Central memory CD8-positive, alpha-beta T cell (primary cell): ENCODE data around the gene MRPL20.

Experiments used
- ATAC-seq: fragments of 150-1000 bp; cut with Tn5 transposase; replicated peaks from 2 replicates; pipeline ENCODE4 v1.10.0; 2022; ENCODE audit warnings: mild to moderate bottlenecking, moderate FRiP score, moderate number of reproducible peaks; ENCODE audit not compliant: poor library complexity, severe bottlenecking; ENCODE audit errors: extremely low read depth
- DNase-seq, 2 donors: peaks; one replicate each; pipeline ENCODE4 v3.0.0; 2021; ENCODE audit warnings: low spot score in 2 of 2
- H3K27ac Mint-ChIP-seq: one replicate; pipeline ENCODE4 v1.8.0; 2022; ENCODE audit warnings: low read depth, mild to moderate bottlenecking, moderate library complexity, mixed read lengths
- H3K27me3 Mint-ChIP-seq: one replicate; pipeline ENCODE4 v1.8.0; 2022; ENCODE audit warnings: mixed read lengths
- H3K36me3 Mint-ChIP-seq: one replicate; pipeline ENCODE4 v1.8.0; 2022; ENCODE audit warnings: mild to moderate bottlenecking, moderate library complexity, mixed read lengths; ENCODE audit not compliant: insufficient read depth
- H3K4me1 Mint-ChIP-seq: one replicate; pipeline ENCODE4 v1.8.0; 2022; ENCODE audit warnings: mixed read lengths
- H3K4me3 Mint-ChIP-seq: one replicate; pipeline ENCODE4 v1.8.0; 2022; ENCODE audit warnings: mild to moderate bottlenecking, moderate library complexity, mixed read lengths
- H3K9me3 Mint-ChIP-seq: one replicate; pipeline ENCODE4 v1.8.0; 2022; ENCODE audit warnings: mixed read lengths

The MRPL20 gene

DNA sequence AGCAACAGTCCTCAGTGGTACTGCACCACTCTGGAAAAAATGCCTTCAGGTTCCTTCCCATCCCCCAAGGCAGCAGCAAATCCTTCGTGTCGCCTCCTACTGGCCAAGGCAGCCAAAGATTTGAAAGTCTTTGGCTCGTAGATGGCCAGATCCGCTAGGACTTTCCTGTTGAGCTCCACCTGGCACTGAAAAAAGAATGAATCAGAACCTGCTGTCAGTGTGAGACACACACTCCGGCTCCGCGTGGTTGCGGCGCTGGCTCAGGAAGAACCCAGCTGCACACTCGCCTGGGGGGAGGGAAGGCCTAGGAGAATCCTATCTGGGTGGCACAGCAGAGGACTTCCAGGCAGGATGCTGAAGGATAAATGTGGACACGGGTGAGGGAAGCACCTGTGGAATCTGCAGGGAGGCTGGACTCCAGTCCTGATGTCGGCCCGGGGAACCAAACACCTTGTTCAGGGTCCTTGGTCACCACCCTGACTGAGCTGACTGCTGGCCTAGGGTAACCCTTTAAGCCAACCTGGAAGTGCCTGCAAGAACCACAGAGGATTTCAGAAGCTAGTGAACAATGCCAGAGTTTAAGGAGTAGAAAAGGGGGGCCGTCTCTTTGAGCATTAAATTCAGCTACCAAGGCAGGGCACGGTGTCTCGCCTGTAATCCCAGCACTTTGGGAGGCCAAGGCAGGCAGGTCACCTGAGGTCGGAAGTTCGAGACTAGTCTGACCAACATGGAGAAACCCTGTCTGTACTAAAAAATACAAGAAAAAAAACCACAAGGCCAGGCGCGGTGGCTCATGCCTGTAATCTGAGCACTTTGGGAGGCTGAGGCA lies 4.8 kb downstream of the MRPL20 start:
- H3K9me3 Mint-ChIP-seq, result no peaks in the 10 kb centered on the region
- peaks cover 46% of the 10 kb centered on the region for H3K4me1 Mint-ChIP-seq
- DNase-seq (no peak), ATAC-seq (no peak)
- H3K27me3 Mint-ChIP-seq, result no peaks in the 10 kb centered on the region
- peaks cover 63% of the 10 kb centered on the region for H3K36me3 Mint-ChIP-seq
- peak overlapping the region; percentile 38 for H3K27ac Mint-ChIP-seq
- H3K4me3 Mint-ChIP-seq, result peak overlapping the region; percentile 11

DNA sequence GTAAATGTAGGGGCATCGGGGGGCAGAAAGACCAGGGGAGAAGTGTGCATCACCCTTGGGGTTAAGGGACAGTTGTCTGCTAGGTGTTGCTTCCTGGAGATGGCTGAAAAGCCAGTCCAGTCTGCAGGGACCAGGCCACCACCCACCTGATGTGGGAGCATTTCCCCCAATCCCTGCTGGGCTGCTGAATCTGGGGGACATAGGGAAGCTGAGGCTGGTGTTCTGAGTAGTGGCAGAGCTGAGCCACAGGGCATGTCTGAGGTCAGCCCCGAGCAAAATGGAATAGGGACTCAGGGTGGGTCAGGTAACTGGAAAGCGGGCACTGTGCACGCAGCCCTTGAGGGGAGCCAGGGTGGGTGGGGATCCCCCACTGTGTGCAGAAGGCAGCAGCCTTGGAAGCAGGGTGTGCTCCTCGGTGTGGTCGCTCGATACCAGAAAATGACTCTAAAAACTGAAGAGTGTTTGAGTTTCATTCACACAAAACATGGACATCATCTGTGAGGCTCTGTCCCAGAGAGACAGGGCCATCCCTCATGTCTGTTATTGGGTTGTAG lies 5.6 kb downstream of the MRPL20 start:
- ATAC-seq (no peak), DNase-seq (no peak)
- peak overlapping the region; percentile 91 for H3K4me3 Mint-ChIP-seq
- H3K4me1 Mint-ChIP-seq, result peaks cover 46% of the 10 kb centered on the region
- no peaks in the 10 kb centered on the region for H3K27me3 Mint-ChIP-seq
- H3K36me3 Mint-ChIP-seq, result peaks cover 63% of the 10 kb centered on the region
- no peaks in the 10 kb centered on the region for H3K9me3 Mint-ChIP-seq
- H3K27ac Mint-ChIP-seq, result peak overlapping the region; percentile 38

DNA sequence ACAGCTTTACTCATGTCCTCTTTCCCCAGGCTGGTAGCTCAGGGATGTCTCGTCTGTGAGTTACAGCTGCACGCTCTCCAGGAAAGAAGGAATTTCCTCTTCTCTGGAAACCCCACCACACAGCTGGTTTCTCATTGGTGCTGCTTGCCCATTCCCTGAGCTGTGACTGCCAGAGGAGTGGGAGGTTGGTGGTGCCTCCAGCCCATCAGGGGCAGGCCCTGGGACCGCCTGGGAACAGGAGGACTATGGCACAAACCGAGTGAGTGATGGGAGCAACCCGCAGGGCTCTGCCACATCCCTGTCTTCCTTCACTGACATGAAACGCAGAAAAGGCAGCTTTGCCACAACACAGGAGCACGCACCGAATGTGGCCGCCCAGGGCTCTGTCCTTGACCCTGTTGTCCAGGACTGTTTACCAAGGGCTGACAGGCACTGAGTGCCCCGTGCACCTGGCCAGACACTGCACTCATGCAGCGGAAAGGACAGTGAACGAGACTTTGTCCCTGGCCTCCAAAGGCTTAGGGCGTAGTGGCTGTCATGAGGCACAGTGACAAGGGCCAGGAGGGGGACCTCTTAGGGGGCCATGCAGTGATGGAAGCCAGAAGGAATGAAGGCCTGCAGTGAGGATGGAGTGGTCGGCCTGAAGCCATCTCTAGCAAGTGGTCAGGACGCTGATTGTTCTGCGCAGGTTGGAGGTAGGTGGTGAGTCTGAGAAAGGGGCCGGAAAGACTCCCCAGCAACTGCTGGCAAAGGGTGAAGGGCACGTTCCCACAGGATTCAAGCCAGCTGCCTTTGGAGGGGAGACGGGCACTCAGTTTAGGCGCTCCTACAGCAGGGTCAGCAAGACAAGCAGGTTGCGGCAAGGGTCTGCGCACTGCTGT lies 6.3 kb downstream of the MRPL20 start:
- peak overlapping the region; percentile 93 for H3K27ac Mint-ChIP-seq
- peaks cover 60% of the 10 kb centered on the region for H3K36me3 Mint-ChIP-seq
- no peak for ATAC-seq
- DNase-seq, result no peak
- peaks cover 40% of the 10 kb centered on the region for H3K4me1 Mint-ChIP-seq
- no peaks in the 10 kb centered on the region for H3K27me3 Mint-ChIP-seq
- H3K9me3 Mint-ChIP-seq, result no peaks in the 10 kb centered on the region
- H3K4me3 Mint-ChIP-seq, result peak overlapping the region; percentile 91

DNA sequence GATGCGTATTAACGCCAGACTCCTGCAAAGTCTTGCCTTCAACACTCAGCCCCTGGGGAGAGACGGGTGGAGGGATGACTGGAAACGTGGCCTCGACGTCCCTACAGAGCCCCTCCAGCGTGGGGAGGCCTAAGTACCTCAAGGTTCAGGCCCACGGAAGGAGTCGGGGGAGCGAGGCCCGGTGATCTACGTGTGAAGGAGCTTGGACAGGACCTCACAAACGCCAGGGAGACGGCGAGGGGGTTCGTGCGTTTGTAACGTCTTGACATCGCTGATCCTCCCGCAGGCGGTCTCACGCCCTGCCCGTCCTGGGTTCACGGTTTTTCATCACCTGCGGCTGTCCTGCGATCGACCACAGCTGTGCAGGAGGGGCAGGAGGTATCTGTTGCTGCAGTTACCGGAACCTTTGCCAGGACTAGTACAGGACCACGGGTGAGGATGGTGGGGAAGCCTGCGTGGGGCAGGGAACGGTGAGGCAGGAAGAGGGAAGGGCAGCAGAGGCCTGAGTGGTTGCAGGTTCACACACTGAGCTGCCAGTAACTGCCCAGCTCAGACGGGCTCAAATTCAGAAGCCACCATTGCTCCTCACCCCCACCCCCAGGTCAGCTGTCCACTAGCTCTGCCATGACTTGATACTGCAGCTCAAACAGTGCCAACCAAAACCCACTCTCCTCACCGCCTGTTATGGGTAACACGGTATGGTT lies 7.1 kb downstream of the MRPL20 start:
- Mint-ChIP-seq H3K36me3 (peaks cover 61% of the 10 kb centered on the region), H3K4me1 (peaks cover 43% of the 10 kb centered on the region), H3K27me3 (no peaks in the 10 kb centered on the region), H3K4me3 (peak overlapping the region; percentile 91), H3K27ac (peak overlapping the region; percentile 93), H3K9me3 (no peaks in the 10 kb centered on the region)
- ATAC-seq (no peak), DNase-seq (no peak)

DNA sequence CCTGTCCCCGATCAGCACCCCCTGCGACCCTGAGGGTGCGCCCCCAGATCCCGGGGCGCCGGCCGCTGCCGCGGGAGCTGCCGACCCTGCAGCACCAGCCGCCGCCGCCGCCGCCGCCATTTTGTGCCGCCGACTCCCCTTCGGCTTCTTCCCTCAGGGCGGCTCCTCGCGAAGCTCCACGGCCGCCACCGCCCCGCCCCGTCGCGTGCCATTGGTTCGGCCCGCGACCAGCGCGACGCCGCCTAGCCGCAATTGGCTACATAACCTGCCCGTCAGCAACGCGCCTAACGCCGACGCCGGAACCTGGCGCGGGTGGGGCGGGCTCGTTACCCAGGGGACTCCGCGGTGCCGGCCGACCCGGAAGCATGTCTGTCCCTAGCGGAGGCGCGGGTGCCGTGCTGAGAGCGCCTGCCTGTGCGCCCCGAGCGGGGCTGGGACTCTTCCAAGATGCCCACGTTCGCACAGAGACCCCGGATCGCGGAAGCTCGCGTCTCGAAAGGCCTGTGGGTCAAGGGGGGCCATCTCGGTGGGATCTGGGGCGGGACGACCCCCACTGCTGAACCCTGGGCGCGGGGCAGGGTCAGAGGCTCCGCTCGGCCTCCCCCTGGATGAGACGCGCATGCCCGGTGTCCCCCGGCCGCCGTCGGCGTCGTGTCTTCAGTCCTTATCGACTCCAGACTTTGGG lies 7.8 kb downstream of the MRPL20 start, which contains the start of gene CCNL2:
TSS of gene CCNL2 (minus strand) at position 149 of the 685 bp plus-strand sequence. CDS start at position 120, 29 bp downstream.
- Mint-ChIP-seq H3K9me3 (no peaks in the 10 kb centered on the region), H3K4me3 (peak within 1 kb of the TSS; percentile 91), H3K27ac (peak within 1 kb of the TSS; percentile 93), H3K36me3 (peaks cover 63% of the 10 kb centered on the region), H3K4me1 (peaks cover 46% of the 10 kb centered on the region), H3K27me3 (no peaks in the 10 kb centered on the region)
- ATAC-seq (peak; percentile 98), DNase-seq (peak; percentile 95 to 99)

DNA sequence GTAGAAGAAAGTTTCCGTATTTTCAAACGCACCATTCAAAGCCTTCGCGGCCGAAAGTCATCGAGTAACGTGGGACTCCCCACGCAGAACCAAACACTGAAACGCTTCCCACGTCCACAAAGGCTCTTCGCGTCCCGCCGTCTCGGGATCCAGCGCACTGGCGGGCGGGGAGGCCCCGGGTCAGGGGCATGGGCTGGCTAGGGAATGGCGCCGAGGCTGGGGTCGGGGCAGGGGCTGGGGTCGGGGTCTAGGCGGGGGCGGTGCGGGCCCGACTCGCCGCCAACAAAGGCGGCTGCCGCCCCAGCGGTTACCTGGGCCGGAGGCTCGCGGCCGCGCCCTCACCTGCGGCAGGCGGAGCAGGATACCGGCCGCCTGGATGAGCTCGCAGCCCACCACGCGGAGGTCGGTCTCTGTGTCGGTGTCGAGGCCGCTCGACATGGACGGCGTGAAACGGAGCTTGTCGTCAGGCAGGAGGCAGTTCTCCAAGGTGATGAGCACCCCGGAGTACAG lies 8.4 kb downstream of the MRPL20 start:
- H3K9me3 Mint-ChIP-seq, result no peaks in the 10 kb centered on the region
- peak overlapping the region; percentile 91 for H3K4me3 Mint-ChIP-seq
- peak overlapping the region; percentile 93 for H3K27ac Mint-ChIP-seq
- H3K4me1 Mint-ChIP-seq, result peaks cover 44% of the 10 kb centered on the region
- DNase-seq (no peak), ATAC-seq (no peak)
- no peaks in the 10 kb centered on the region for H3K27me3 Mint-ChIP-seq
- peaks cover 63% of the 10 kb centered on the region for H3K36me3 Mint-ChIP-seq

DNA sequence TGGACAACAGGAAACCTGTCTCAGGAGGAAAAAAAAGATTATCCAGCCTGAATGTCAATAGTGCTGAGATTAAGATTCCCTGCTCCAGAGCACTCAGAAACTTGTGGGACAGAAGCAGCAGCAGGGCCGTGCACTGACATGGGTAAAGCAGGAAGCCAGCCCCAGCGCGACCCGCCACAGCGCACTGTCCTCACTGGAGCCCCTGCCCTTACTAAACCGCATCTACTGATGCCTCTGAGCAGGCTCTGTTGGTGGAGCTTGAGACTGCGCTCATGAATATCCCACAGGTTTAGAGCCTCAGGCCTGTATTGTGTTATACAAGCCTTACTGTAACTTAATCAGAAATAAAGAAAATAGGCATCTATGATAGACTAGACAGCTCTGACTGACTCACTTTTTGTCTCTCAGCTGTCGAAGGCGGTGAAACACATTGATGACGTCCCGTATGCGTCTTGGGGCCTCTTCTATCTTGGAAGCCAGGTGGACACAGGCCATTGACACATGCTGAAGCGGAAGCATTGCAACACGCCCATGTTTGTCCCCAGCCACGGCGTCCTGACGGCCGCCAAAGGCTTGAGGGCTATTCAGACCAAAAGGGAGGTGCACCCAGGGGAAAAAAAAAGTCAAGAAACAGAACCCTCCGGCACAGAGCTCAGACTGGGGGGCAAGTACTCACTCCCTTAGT lies 9.1 kb downstream of the MRPL20 start:
- H3K27ac Mint-ChIP-seq, result peak overlapping the region; percentile 77
- ATAC-seq (no peak), DNase-seq (no peak)
- peaks cover 40% of the 10 kb centered on the region for H3K4me1 Mint-ChIP-seq
- H3K4me3 Mint-ChIP-seq, result peak overlapping the region; percentile 91
- no peaks in the 10 kb centered on the region for H3K27me3 Mint-ChIP-seq
- no peaks in the 10 kb centered on the region for H3K9me3 Mint-ChIP-seq
- peaks cover 64% of the 10 kb centered on the region for H3K36me3 Mint-ChIP-seq

DNA sequence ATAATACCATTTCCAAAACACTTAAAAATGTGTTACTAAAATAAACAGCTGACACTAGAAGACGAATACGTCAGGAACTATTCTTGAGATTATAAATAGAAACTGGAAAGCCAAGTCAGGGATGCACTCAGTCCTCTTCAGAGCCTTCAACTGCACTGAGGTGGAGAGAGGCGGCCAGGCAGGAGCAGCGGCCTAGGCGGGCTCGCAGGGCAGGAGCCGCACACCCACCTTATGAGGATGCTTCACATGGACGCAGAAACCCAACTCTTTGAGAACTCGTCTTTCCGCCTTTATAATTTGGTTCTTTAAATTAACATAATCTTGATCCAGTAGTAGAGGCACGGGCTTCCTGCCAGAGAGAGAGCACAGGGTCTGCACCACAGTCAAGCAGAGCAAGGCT lies 11.9 kb downstream of the MRPL20 start:
- H3K36me3 Mint-ChIP-seq, result peaks cover 69% of the 10 kb centered on the region
- no peak for DNase-seq
- H3K4me3 Mint-ChIP-seq, result no peak overlapping the region

DNA sequence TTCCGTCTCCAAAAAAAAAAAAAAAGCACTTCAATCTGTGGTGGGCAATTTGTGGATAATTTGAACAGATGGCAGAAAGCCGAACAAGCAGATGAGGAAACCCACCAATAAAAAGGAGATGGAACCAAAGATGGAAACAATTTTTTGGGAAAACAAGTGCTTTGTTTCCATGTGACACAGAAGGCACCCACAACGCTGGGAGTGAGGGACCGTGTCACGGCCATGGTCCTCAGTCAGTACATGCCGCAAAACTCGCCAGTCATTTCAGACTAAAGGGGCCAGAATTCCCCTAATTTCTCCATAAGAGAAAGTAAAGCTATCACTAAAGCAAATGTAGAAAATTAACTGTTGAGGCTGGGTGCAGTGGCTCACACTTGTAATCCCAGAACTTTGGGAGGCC lies 13.0 kb downstream of the MRPL20 start:
- no peaks in the 10 kb centered on the region for H3K9me3 Mint-ChIP-seq
- no peaks in the 10 kb centered on the region for H3K27me3 Mint-ChIP-seq

More for the DNA sequence above, 11.9 kb downstream of the MRPL20 start:
- no peak overlapping the region for H3K27ac Mint-ChIP-seq
- no peaks in the 10 kb centered on the region for H3K9me3 Mint-ChIP-seq
- no peak for ATAC-seq
- peaks cover 26% of the 10 kb centered on the region for H3K4me1 Mint-ChIP-seq
- no peaks in the 10 kb centered on the region for H3K27me3 Mint-ChIP-seq

DNA sequence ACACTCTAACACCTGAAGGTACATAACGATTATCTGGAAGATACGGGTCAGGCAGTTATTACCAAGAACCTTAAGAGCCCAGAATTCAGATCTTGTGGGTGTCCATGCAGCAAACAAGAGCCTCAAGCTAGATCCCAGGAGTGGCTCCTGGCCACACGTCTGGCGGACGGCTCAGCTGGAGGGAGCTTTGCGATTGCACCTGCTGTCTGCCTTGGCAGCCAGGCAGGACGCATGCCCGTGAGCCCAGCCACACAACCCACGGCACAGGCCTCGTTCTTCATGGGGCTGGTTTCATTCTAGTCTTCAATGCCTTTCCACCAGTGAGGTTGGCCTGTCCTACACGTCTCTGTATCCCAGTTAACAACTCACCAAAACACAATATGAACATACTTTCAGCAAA lies 13.7 kb downstream of the MRPL20 start:
- peaks cover 83% of the 10 kb centered on the region for H3K36me3 Mint-ChIP-seq
- ATAC-seq, result no peak

More for the DNA sequence above, 13.0 kb downstream of the MRPL20 start:
- Mint-ChIP-seq H3K36me3 (peaks cover 76% of the 10 kb centered on the region), H3K4me3 (no peak overlapping the region), H3K4me1 (peaks cover 18% of the 10 kb centered on the region), H3K27ac (no peak overlapping the region)
- no peak for ATAC-seq
- DNase-seq, result no peak

DNA sequence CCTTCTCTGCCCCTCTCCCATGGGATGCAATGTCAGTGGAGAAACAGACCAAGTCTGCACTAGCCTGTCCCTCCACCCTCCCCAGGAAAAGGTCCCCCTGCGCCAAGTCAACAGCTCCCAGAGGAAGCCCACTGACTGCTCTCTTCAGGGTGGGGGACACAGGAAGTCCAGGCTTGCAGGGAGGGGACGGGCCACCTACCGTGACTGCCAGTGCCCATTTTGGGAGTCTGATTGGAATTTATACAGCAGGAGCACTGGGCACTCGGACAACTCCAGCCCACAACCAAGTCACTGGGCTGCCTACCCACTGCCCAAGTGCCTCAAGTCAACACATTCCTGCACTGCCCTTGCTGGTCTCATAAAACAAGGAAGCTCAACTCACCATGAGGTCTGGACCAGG lies 14.1 kb downstream of the MRPL20 start:
- H3K4me1 Mint-ChIP-seq, result peaks cover 15% of the 10 kb centered on the region
- H3K4me3 Mint-ChIP-seq, result no peak overlapping the region
- no peak for DNase-seq
- no peaks in the 10 kb centered on the region for H3K9me3 Mint-ChIP-seq
- peaks cover 83% of the 10 kb centered on the region for H3K36me3 Mint-ChIP-seq
- no peaks in the 10 kb centered on the region for H3K27me3 Mint-ChIP-seq
- H3K27ac Mint-ChIP-seq, result no peak overlapping the region
- ATAC-seq, result no peak

More for the DNA sequence above, 13.7 kb downstream of the MRPL20 start:
- Mint-ChIP-seq H3K9me3 (no peaks in the 10 kb centered on the region), H3K27me3 (no peaks in the 10 kb centered on the region), H3K4me1 (peaks cover 18% of the 10 kb centered on the region), H3K27ac (no peak overlapping the region), H3K4me3 (no peak overlapping the region)
- no peak for DNase-seq
